H1 (cell line): ENCODE results near the gene CIPC. TPM values are rescaled to one million over a fixed set of nuclear protein-coding genes. Genes with fewer than 3 reads are reported as not detected.

Experiments used
- BRCA1 ChIP-seq: IDR thresholded peaks from 2 replicates; pipeline ENCODE4 v1.6.1; 2012; ENCODE audit warnings: low read depth, low read length, improper control_type of control experiment
- FOSL1 ChIP-seq: IDR thresholded peaks from 2 replicates; pipeline ENCODE4 v1.6.1; 2011; ENCODE audit warnings: mild to moderate bottlenecking, low read depth, low read length, moderate library complexity; ENCODE audit not compliant: insufficient read depth
- NANOG ChIP-seq: IDR thresholded peaks from 2 replicates; pipeline ENCODE4 v1.6.1; 2011; ENCODE audit warnings: low read length, low read depth, mild to moderate bottlenecking, inconsistent platforms; ENCODE audit not compliant: insufficient read depth, poor library complexity, severe bottlenecking
- polyA plus RNA-seq, 7 experiments: library from polyadenylated mRNA; depleted of rRNA in 3 of 7; stranded (reverse) in 5 of 7; unstranded in 2 of 7; fragments of >200 nt in 5 of 7; fragments of 200-250 nt in 2 of 7; gene quantifications; 1 replicate in 5 of 7; 2 replicates in 1 of 7; 4 replicates in 1 of 7; pipeline versions ENCODE4 v1.2.1 to v1.2.3, GENCODE V29; 2011 to 2013; ENCODE audit warnings: missing spikeins in 2 of 7, mixed read lengths in 2 of 7
- total RNA-seq: library from RNA; stranded (reverse); fragmentation: NEBNext Ultra II Directional; extraction: Animal tissue kit (Norgen Biotek cat#: 25700); gene quantifications from 2 replicates; pipeline ENCODE4 v1.2.1, GENCODE V29; 2021
- TF ChIP-seq, protein P1 (sequence below): fragments of 300-600 bp; sonication (generic); IDR thresholded peaks from 2 replicates; pipeline ENCODE4 v1.7.1; 2012; ENCODE audit warnings: low read length, moderate library complexity, mild to moderate bottlenecking, inconsistent platforms; ENCODE audit not compliant: insufficient replicate concordance

Gene CIPC
- total and polyA plus RNA-seq, 2 of the 8 experiments (the other 6 are each of a cell fraction or from before 2014, with no cell fraction given): 13.9 to 32.7 TPM

GRCh38 chr14:77123381-77124325 lies 25.6 kb downstream of the CIPC start (continued):
- TF ChIP-seq, protein P1, sequence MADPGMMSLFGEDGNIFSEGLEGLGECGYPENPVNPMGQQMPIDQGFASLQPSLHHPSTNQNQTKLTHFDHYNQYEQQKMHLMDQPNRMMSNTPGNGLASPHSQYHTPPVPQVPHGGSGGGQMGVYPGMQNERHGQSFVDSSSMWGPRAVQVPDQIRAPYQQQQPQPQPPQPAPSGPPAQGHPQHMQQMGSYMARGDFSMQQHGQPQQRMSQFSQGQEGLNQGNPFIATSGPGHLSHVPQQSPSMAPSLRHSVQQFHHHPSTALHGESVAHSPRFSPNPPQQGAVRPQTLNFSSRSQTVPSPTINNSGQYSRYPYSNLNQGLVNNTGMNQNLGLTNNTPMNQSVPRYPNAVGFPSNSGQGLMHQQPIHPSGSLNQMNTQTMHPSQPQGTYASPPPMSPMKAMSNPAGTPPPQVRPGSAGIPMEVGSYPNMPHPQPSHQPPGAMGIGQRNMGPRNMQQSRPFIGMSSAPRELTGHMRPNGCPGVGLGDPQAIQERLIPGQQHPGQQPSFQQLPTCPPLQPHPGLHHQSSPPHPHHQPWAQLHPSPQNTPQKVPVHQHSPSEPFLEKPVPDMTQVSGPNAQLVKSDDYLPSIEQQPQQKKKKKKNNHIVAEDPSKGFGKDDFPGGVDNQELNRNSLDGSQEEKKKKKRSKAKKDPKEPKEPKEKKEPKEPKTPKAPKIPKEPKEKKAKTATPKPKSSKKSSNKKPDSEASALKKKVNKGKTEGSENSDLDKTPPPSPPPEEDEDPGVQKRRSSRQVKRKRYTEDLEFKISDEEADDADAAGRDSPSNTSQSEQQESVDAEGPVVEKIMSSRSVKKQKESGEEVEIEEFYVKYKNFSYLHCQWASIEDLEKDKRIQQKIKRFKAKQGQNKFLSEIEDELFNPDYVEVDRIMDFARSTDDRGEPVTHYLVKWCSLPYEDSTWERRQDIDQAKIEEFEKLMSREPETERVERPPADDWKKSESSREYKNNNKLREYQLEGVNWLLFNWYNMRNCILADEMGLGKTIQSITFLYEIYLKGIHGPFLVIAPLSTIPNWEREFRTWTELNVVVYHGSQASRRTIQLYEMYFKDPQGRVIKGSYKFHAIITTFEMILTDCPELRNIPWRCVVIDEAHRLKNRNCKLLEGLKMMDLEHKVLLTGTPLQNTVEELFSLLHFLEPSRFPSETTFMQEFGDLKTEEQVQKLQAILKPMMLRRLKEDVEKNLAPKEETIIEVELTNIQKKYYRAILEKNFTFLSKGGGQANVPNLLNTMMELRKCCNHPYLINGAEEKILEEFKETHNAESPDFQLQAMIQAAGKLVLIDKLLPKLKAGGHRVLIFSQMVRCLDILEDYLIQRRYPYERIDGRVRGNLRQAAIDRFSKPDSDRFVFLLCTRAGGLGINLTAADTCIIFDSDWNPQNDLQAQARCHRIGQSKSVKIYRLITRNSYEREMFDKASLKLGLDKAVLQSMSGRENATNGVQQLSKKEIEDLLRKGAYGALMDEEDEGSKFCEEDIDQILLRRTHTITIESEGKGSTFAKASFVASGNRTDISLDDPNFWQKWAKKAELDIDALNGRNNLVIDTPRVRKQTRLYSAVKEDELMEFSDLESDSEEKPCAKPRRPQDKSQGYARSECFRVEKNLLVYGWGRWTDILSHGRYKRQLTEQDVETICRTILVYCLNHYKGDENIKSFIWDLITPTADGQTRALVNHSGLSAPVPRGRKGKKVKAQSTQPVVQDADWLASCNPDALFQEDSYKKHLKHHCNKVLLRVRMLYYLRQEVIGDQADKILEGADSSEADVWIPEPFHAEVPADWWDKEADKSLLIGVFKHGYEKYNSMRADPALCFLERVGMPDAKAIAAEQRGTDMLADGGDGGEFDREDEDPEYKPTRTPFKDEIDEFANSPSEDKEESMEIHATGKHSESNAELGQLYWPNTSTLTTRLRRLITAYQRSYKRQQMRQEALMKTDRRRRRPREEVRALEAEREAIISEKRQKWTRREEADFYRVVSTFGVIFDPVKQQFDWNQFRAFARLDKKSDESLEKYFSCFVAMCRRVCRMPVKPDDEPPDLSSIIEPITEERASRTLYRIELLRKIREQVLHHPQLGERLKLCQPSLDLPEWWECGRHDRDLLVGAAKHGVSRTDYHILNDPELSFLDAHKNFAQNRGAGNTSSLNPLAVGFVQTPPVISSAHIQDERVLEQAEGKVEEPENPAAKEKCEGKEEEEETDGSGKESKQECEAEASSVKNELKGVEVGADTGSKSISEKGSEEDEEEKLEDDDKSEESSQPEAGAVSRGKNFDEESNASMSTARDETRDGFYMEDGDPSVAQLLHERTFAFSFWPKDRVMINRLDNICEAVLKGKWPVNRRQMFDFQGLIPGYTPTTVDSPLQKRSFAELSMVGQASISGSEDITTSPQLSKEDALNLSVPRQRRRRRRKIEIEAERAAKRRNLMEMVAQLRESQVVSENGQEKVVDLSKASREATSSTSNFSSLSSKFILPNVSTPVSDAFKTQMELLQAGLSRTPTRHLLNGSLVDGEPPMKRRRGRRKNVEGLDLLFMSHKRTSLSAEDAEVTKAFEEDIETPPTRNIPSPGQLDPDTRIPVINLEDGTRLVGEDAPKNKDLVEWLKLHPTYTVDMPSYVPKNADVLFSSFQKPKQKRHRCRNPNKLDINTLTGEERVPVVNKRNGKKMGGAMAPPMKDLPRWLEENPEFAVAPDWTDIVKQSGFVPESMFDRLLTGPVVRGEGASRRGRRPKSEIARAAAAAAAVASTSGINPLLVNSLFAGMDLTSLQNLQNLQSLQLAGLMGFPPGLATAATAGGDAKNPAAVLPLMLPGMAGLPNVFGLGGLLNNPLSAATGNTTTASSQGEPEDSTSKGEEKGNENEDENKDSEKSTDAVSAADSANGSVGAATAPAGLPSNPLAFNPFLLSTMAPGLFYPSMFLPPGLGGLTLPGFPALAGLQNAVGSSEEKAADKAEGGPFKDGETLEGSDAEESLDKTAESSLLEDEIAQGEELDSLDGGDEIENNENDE: no peak
- TF ChIP-seq BRCA1: no peak
- TF ChIP-seq FOSL1: no peak
- no peak for TF ChIP-seq NANOG
- TF ChIP-seq, all 59 proteins: peak for 0
